HL-60/S4 (cell line): ENCODE measurements around the gene ADAM22.

Experiments
- in situ Hi-C: fragments of 300-500 bp; cut with MboI; formaldehyde crosslinking; loops from 2 replicates; pipeline ENCODE4 v1.14.3; 2022; ENCODE audit warnings: low sequenced_read_pairs

ADAM22 gene

GRCh38 chr7:88037050-88037449 lies 103.0 kb downstream of the ADAM22 start:
- in situ Hi-C loops = no loop called here

GRCh38 chr7:88040694-88041093 lies 106.6 kb downstream of the ADAM22 start:
- in situ Hi-C loops = no loop called here

GRCh38 chr7:88041583-88041982 lies 107.5 kb downstream of the ADAM22 start:
- in situ Hi-C loops = no loop called here

- in situ Hi-C loops = no loop called here
Observed at GRCh38 chr7:88042157-88042556, 108.1 kb downstream of the ADAM22 start.

GRCh38 chr7:88042803-88043202 lies 108.8 kb downstream of the ADAM22 start:
- in situ Hi-C loops = no loop called here

GRCh38 chr7:88044069-88044468 lies 110.0 kb downstream of the ADAM22 start:
- in situ Hi-C loops = no loop called here

- in situ Hi-C loops = no loop called here
Observed at GRCh38 chr7:88046839-88047573, 113.0 kb downstream of the ADAM22 start.

- in situ Hi-C loops = no loop called here
Observed at GRCh38 chr7:88057655-88058054, 123.6 kb downstream of the ADAM22 start.

- in situ Hi-C loops = no loop called here
Observed at GRCh38 chr7:88062238-88062637, 128.2 kb downstream of the ADAM22 start.

- in situ Hi-C loops = no loop called here
Observed at GRCh38 chr7:88069093-88069492, 135.0 kb downstream of the ADAM22 start.

GRCh38 chr7:88071994-88072714 lies 138.1 kb downstream of the ADAM22 start:
- in situ Hi-C loops = no loop called here

- in situ Hi-C loops = no loop called here
Observed at GRCh38 chr7:88072715-88073055, 138.6 kb downstream of the ADAM22 start.

GRCh38 chr7:88073626-88074025 lies 139.6 kb downstream of the ADAM22 start:
- in situ Hi-C loops = no loop called here

- in situ Hi-C loops = no loop called here
Observed at GRCh38 chr7:88075216-88075615, 141.2 kb downstream of the ADAM22 start.

- in situ Hi-C loops = no loop called here
Observed at GRCh38 chr7:88083883-88084282, 149.8 kb downstream of the ADAM22 start.

GRCh38 chr7:88089561-88089960 lies 155.5 kb downstream of the ADAM22 start:
- in situ Hi-C loops = no loop called here

GRCh38 chr7:88090240-88090639 lies 156.2 kb downstream of the ADAM22 start:
- in situ Hi-C loops = no loop called here

GRCh38 chr7:88090671-88091070 lies 156.6 kb downstream of the ADAM22 start:
- in situ Hi-C loops = no loop called here

GRCh38 chr7:88091988-88092675 lies 158.1 kb downstream of the ADAM22 start:
- in situ Hi-C loops = no loop called here

- in situ Hi-C loops = no loop called here
Observed at GRCh38 chr7:88092676-88092999, 158.6 kb downstream of the ADAM22 start.

GRCh38 chr7:88101769-88102168 lies 167.7 kb downstream of the ADAM22 start:
- in situ Hi-C loops = no loop called here

GRCh38 chr7:88102675-88103074 lies 168.6 kb downstream of the ADAM22 start:
- in situ Hi-C loops = no loop called here
